Fibroblast of the conjunctiva (primary cell): ENCODE data around the gene OTOA.
A peak's percentile ranks its signal among the peaks of the same experiment; 100 is the strongest.
"Not testable (repeated sequence)": the region's sequence is repeated elsewhere in the genome, so short reads cannot be mapped to it uniquely, and the experiment has no call there.

Source experiments
- DNase-seq: peaks from one replicate; pipeline ENCODE4 v3.0.0-alpha.2; 2010; ENCODE audit warnings: low read depth

The OTOA gene

DNA sequence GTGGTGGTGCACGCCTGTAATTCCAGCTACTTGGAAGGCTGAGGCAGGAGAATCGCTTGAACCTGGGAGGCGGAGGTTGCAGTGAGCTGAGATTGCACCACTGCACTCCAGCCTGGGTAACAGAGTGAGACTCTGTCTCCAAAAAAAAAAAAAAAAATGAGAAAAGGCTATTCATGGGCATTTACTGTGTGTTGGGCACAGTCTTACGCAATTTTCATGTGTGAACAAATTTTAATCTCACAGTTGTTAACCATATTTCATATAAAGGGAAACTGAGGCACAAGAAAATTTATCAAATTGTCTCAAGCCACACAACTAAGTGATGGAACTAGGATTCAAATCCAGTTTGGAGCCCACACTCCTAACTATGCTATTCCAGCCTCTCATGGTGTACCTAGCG, 16.9 kb downstream of the OTOA start:
- DNase-seq = not testable (repeated sequence)

DNA sequence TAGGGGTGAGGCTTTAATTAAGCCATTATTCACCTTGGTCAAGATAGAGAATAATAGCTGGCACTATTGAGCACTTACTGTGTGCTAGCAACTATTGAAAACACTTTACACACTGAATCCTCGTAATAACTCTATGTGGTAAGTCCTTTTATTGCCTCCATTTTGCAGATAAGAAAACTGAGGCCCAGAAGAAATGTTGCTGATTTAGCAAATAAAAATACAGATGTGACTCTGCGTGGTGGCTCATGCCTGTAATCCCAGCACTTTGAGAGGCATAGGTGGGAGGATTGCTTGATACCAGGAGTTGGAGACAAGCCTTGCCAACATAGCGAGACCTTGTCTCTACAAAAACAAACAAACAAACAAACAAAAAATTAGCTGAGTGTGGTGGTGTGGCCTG, 19.4 kb downstream of the OTOA start:
- no peak for DNase-seq

DNA sequence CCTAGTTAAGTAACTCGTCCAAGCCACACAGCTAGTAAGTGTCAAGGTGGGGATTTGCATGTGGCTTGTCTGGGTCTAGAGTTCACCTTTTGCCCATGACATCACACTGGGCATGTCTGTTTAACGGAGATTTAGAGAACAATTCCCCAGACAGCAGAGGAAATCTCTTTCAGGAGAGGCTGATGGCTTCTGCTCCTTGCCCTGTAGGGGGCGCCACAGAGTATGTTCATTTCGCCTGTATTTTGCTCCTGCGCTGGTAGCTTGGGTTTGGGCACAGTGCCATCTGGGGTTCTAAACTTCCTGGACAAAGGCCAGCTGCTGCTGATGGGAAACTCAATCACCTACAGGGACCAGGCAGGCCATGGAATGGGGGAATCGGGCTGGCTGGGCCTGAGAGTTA, 20.4 kb downstream of the OTOA start:
- DNase-seq = no peak

DNA sequence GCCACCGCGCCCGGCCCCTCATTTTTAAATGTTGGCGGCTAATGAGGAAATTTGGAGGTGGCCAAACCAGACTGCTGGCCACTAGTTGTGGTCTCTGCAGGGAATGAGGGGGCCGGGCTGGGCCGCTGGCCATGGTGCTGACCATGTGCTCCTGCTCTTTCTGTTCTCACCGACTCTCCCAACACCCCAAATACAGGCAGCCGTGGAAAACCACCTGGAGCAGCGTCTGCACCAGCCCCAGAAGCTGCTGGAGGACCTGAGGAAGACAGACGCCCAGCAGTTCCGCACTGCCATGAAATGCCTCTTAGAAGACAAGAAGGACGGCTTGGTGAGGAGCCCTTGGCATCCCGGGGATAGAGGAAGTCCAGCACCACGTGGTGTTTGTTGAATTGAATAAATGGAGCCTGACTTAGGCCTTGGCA, 21.3 kb downstream of the OTOA start:
- DNase-seq = no peak

DNA sequence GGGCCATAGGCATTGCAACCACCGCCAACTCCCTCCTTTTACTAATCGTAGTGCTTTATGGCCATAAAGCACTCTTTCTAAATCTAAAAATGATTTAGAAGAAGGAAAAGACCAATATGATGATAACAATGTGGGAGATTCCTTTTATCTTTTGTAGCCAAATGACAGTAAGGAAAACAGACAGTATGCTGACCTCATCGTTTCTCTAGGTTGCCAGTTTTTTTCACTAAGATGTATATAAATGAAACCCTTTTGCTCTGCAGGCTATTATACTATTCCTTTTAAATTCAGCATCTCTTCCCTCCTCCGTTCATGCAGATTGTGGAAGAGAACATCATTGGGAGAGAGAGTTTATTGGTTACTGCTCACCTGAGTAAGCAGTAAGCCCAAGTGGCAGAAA, 25.3 kb downstream of the OTOA start:
- DNase-seq = no peak

DNA sequence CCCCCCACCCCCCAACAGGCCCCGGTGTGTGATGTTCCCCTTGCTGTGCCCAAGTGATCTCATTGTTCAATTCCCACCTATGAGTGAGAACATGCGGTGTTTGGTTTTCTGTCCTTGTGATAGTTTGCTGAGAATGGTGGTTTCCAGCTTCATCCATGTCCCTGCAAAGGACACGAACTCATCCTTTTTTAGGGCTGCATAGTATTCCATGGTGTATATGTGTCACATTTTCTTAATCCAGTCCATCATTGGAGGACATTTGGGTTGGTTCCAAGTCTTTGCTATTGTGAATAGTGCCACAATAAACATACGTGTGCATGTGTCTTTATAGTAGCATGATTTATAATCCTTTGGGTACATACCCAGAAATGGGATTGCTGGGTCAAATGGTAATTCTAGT, 27.2 kb downstream of the OTOA start:
- DNase-seq = not testable (repeated sequence)

DNA sequence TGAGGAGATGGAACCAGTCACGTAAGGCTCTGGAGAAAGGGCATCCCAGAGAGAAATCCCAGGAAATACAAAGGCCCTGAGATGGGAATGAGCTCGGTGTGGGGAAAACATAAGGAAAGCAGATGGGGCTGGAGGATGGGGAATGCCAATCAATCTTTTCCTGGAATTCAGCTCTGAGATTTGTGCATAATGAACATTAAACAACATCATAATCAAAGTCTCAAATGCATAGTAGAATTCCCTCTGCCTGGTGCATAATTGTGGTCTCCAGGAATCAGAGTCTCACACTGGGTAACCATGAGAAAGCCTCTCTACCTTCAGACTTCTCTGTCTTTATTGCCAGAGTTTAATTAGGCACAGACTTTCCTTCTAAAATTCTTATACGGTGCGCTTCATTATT, 30.8 kb downstream of the OTOA start:
- no peak for DNase-seq

DNA sequence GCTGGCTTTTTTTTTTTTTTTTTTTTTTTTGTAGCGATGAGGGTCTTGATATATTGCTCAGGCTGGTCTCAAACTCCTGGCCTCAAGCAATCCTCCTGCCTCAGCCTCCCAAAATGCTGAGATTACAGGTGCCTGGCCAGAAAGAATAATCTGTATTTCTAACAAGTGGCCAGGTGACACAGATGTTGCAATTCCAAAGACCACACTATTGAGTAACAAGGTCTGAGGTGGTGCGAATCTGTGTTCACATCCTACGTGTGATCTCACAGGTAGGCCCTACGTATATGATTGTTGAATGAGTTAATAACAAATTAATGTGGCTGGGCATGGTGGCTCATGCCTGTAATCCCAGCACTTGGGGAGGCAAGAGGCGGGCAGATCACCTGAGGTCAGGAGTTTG, 33.3 kb downstream of the OTOA start:
- no peak for DNase-seq

DNA sequence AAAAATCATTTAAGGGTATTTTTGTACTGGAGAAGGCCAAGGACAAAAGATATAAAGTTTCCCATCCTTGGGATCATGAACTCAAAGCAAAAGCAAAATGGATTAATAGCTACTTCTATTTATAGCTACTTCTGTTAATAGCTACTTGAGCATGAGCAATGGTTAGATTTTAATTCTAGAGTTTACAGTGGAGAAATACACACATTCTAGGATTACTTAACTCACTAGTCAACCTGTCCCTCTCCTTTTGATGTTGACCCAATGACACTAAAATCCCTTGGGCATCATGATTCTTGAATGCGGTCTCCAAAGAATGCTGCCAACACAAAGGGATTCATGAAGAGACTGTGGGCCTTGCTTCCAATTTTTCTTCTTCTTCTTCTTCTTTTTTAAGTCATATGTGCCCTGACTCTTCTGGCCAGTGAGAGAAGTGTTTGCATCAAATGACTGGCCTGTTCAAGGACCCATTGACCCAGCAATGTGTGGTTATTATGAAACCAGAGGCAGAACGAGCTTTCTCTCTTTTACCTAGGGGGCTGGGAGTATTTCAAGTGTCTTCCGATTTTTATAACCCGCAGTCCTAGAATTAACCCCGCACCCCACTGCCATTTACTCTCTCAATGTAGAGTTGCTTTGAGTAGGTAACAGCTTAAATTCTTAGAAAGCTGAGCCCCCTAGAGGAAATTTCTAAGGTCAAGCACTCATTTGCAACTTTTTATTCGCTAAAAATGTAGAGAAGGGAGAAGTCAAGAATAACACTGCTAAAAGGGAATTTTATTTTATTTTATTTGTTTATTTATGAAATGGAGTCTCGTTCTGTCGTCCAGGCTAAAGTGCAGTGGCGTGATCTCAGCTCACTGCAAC, 34.6 kb downstream of the OTOA start:
- no peak for DNase-seq

DNA sequence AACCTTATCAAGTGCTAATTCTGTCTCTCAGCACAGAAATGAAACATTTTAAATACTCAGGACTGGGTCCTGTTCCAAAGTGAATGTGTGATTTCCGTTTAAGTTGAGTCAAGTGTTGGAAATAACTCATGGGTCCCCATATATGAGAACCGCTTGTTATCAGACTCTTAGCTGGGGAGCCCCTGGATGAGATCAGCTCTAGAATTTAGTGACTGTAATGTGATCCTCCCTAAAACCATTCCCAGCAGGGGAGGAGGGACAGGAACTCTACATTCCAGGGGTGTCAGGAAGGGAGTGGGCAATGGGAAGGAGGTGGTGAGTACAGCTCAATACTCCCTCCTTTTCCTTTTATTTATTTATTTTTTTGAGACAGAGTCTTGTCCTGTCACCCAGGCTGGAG, 37.5 kb downstream of the OTOA start:
- DNase-seq = no peak

DNA sequence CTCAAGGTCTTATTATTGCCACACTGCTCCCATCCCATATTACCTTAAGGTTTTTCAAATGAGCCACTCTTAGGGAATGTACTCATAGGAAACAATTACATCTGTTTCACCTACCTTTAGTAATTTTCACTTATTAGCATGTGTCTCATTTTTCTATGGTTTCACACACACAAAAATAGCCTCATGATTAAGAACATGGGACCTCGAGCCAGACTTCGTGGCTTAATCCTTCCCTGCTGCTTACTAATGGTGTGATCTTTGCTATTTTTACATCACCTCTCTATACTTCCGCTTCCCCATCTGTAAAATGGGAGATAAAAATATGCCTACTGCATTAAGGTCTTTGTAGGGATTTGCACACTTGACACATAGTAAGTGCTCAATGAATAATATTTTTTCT, 38.5 kb downstream of the OTOA start:
- DNase-seq = no peak

DNA sequence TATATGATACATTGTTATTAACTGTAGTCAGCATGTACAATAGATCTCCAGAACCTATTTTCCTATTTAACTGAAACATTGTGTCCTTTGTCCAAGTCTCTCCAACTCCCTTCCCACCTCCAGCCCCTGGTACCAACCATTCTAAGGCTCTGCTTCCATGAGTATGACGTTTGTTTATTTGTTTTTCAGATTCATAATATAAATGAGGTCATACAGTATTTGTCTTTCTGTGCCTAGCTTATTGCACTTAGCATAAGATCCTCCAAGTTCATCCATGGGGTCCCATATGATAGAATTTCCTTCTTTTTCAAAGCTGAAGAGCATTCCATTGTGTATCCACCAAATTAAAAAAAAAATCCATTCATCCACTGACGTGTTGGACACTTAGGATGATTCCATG, 39.4 kb downstream of the OTOA start:
- no peak for DNase-seq

DNA sequence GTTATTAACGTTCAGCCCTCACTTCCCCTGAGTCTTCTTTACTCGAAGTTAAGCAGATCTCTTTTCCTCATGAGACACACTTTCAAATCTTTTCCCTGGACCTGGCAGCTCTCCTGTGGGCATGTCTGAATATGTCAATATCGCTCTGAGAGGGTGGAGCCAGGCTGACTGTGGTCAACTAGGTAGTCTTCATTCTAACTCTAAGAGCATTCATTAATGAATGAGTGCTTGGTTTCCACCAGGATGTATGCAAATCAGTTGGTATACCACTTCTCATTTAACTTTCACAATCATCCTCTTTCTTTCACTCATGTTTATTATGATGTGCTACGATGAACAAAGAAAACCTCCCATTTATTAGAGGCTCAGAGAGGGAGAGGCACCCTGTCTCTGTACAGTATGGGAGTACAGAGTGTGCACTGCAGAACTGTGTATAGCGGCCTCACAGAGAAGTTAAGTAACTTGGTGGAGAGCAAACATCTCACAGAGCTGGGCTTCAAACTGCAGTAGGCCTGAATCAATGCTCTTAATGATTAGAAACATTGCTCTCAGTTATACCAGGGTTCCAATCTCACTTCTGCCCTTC, 39.9 kb downstream of the OTOA start:
- DNase-seq = no peak

DNA sequence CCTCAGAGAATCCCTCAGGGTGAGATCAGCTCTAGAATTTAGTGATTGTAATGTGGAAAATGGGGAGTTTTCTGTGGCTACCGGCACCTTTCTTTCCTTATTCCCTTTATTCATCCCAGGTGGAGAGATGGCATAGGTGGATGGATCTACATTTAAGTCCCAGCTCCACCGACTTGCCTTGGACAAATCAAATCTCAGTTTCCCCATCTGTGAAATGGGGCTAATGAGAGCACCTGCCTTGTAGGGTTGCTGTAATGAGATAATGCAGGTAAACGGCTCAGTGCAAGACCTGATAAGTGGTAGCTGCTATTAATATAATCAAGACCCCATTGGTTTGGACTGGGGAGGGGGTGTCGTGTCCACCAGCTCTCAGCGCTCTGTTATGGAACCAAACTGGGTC, 40.5 kb downstream of the OTOA start:
- DNase-seq = no peak

DNA sequence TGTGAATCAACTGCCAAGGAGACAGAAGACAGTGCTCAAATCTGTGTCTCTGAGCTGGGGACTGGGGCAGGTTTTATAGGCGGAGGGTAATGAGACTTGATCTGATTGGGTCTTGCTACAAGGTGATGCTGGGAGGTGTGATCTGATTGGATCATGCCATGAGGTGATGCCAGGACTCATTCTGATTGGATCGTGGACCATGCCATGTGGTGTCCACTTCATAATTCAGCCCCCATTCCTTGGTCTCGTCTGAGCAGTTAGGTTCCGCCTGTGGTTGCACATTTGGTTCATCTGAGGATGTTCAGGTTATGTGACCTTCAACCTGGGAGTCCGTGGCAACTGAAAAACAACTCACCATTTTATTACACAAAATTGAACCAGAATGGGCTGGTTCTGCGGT, 41.0 kb downstream of the OTOA start:
- DNase-seq = no peak

DNA sequence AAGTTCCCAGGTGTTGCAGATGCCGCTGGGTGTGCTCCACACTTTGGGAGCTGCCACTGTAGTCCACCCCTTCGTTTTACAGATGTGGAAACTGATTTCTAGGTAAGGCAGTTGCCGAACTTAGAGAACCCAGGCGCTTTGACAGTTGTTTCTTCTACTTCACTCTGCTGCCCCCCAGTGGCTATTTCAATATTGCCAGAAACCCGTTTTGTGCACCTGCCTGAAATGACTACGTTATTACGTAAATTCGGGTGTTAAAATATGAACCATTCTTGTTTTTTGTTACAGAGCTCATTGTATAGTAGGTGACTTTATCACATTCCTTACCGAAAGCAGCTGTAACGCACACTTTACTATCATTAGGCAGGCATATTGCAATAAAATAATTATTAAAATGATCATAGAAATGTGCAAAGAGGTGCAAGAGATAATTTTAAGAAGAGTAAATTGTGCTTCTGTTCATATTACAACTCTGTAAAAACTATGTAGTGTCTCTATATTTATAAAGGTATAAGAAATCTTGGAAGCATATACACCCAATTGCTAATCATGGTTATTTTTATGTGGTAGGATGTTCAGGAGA, 44.9 kb downstream of the OTOA start:
- DNase-seq = peak; percentile 47

DNA sequence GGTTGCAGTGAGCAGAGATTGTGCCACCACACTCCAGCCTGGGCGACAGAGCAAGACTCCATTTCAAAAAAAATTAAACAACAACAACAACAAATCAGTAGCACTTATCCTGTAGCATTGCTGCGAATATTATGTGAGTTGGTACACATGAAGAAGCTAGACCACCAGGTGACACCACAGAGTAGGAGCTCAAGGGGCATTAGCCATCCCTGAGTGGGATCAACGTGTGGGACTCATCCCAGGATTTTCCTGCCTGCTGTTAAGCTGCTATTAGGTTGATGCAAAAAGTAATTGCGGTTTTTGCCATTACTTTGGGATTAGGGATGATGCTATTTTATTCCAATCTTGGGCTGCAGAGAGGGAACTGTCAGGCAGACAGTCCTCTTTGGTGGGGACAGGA, 47.2 kb downstream of the OTOA start:
- DNase-seq = no peak

DNA sequence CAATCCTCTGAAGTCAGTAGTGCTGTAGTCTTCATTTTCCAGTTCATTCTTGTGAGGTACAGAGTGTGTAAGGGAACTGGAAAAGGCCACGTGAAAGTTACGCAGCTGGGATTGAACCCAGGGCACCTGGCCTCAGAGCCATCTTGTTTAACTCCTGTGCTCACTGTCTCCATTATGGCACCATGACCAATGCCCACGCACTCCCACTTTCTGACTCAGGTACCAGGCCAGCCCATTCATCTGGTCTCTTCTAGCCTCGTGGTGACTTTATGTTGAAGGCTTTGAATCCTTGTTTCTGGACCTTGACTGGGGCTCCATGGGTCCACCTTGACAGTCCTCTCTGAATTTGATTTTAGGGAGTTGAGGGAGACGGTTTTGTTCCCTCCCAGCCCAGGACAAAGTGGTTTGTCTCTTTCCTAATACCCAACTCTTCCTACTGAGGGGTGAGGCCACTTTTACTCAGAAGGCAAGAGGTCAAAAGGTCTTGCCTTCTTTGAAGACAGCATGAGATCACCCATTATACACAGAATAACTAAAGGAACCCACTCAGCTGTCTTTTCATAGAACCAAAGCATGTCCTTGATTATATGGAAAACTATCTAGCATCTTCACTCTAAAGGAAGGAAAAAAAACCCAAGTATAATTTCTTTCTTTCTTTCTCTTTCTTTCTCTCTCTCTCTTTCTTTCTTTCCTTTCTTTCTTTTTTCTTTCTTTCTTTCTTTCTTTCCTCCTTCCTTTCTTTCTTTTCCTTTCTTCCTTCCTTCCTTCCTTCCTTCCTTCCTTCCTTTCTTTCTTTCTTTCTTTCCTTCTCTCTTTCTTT, 50.0 kb downstream of the OTOA start:
- DNase-seq = no peak

DNA sequence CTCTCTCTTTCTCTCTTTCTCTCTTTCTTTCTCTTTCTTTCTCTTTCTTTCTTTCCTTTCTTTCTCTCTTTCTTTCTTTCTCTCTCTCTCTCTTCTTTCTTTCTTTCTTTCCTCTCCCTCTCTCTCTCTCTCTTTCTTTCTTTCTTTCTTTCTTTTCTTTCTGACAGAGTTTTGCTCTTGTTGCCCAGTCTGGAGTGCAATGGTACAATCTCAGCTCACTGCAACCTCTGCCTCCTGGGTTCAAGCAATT, 50.5 kb downstream of the OTOA start:
- DNase-seq = not testable (repeated sequence)

DNA sequence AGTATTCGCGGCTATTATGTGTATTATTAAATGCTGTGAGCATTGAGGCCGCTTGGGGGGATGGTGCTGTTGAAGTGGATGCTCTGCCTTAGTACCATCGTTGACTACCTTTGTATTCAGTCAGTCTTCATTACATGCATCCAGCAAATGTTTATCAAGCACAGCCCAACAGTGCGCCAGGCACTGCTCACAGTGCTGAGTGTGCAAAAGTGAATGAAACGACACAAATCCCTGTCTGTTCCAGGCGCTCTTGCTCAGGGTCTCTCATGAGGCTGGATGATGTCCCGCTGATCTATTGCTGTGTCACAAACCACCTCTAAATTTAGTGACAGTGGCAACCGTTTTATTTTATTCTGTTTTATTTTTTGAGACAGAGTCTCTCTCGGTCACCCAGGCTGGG, 53.8 kb downstream of the OTOA start:
- no peak for DNase-seq

DNA sequence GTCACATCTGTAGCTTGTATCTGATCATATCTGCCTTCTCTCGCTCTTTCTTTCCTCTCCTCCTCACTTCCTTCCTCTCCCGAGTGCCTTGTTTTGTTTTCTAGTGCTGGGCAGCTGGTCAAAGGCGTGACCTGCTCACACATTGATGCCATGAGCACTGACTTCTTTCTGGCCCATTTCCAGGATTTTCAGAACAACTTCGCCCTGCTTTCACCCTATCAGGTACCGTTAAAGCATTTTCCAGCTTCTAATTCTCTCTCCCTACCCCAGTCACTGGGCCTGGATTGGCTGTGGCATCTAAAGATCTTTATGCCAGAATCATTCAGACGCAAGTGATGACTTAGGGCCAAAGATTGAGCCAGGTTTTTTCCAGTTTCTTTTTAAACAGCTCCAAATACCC, 55.5 kb downstream of the OTOA start:
- no peak for DNase-seq

DNA sequence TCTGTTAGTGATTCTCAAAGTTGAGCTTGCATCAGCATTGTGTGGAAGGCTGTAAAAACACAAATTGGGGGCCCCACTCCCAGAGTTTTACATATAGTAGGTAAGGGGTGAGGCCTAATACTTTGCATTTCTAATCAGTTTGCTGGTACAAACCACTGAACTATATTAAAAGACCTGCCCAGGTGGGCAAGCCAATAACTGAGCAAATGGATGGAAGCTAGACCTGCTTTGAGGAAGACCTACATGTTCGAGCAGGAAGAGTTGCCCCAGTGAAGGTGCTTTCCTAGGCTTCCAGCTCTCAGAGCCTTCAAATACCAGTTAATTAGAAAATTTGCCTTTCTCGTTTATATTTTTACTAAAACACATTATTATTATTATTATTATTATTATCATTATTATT, 56.8 kb downstream of the OTOA start:
- no peak for DNase-seq
